H1 (cell line): Measurements from ENCODE around the gene F11. TPM values are rescaled to one million over a fixed set of nuclear protein-coding genes. Genes with fewer than 3 reads are reported as not detected.

Experiments used
- CHD7 ChIP-seq: fragments of 300-600 bp; sonication (generic); IDR thresholded peaks from 2 replicates; pipeline ENCODE4 v1.7.1; 2012; ENCODE audit warnings: low read length, moderate library complexity, mild to moderate bottlenecking, inconsistent platforms; ENCODE audit not compliant: insufficient replicate concordance
- HDAC2 ChIP-seq, 2 experiments: fragments of 300-600 bp in 1 of 2; sonication (generic) in 1 of 2; IDR thresholded peaks; 2 replicates each; pipeline ENCODE4 v1.6.1; 2011 to 2012; ENCODE audit warnings: low read depth in 2 of 2, low read length in 2 of 2, mild to moderate bottlenecking in 2 of 2, moderate library complexity in 2 of 2, borderline replicate concordance in 1 of 2, inconsistent platforms in 1 of 2
- SP2 ChIP-seq: IDR thresholded peaks from 2 replicates; pipeline ENCODE4 v1.6.1; 2012; ENCODE audit warnings: mild to moderate bottlenecking, low read length, inconsistent platforms
- polyA plus RNA-seq, 7 experiments: library from polyadenylated mRNA; depleted of rRNA in 3 of 7; stranded (reverse) in 5 of 7; unstranded in 2 of 7; fragments of >200 nt in 5 of 7; fragments of 200-250 nt in 2 of 7; gene quantifications; 1 replicate in 5 of 7; 2 replicates in 1 of 7; 4 replicates in 1 of 7; pipeline versions ENCODE4 v1.2.1 to v1.2.3, GENCODE V29; 2011 to 2013; ENCODE audit warnings: missing spikeins in 2 of 7, mixed read lengths in 2 of 7
- total RNA-seq: library from RNA; stranded (reverse); fragmentation: NEBNext Ultra II Directional; extraction: Animal tissue kit (Norgen Biotek cat#: 25700); gene quantifications from 2 replicates; pipeline ENCODE4 v1.2.1, GENCODE V29; 2021

F11 gene
- total and polyA plus RNA-seq, 2 of the 8 experiments (the other 6 are each of a cell fraction or from before 2014, with no cell fraction given), result 0.27 to 0.99 TPM

- no peak for TF ChIP-seq CHD7
- TF ChIP-seq HDAC2 (IDR thresholded peaks at IDR 0.05; ENCODE audit: borderline replicate concordance in 1 of 2, low read depth in 2 of 2, low read length in 2 of 2), result no peak
- TF ChIP-seq SP2, result no peak
Observed at GRCh38 chr4:186296481-186296880, 30.5 kb downstream of the F11 start (continued).
